Measurements from ENCODE around the gene BSCL2.

DNA sequence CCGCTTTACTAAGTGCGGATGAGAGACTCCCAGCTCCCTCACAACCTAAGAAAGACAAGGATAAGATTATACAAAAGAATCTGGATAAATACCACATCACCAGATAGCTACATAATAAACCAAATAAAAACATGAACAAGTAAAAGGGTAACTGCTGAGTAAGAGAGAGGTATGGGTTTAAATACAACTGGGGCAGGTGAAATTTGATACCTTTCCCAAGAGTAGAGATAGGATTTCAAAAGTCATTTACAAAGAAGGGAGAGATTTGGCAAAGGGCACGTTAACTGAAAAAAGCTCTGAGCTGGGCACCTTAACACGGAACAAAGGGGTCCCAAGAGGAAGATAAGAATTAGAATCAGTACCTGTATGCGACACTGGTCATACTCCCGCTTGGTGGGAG lies 30.1 kb downstream of the BSCL2 start:
- TF ChIP-seq, protein P1, sequence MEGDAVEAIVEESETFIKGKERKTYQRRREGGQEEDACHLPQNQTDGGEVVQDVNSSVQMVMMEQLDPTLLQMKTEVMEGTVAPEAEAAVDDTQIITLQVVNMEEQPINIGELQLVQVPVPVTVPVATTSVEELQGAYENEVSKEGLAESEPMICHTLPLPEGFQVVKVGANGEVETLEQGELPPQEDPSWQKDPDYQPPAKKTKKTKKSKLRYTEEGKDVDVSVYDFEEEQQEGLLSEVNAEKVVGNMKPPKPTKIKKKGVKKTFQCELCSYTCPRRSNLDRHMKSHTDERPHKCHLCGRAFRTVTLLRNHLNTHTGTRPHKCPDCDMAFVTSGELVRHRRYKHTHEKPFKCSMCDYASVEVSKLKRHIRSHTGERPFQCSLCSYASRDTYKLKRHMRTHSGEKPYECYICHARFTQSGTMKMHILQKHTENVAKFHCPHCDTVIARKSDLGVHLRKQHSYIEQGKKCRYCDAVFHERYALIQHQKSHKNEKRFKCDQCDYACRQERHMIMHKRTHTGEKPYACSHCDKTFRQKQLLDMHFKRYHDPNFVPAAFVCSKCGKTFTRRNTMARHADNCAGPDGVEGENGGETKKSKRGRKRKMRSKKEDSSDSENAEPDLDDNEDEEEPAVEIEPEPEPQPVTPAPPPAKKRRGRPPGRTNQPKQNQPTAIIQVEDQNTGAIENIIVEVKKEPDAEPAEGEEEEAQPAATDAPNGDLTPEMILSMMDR (conservative IDR thresholded peaks at IDR 0.05 in 1 of 2, IDR thresholded peaks at IDR 0.05 in 1 of 2; ENCODE audit: low read depth in 1 of 2, low read length in 2 of 2), result no peak
- TF ChIP-seq EZH2 (IDR thresholded peaks at IDR 0.05; ENCODE audit: low read length, missing control alignments), result no peak
